HFF-Myc (cell line): ENCODE data around the gene PAK4.
"Not testable (repeated sequence)": the region's sequence is repeated elsewhere in the genome, so short reads cannot be mapped to it uniquely, and the experiment has no call there.

ENCODE experiments used
- DNase-seq: peaks from one replicate; pipeline ENCODE4 v3.0.0-alpha.2; 2011; ENCODE audit warnings: low read depth; ENCODE audit errors: extremely low read depth
- H3K4me3 ChIP-seq: replicated peaks from 2 replicates; pipeline ENCODE4 v1.5.1; 2011; ENCODE audit warnings: low read depth, mild to moderate bottlenecking, control low read depth, low read length
- CTCF ChIP-seq: IDR thresholded peaks from 2 replicates; pipeline ENCODE4 v1.5.1; 2012; ENCODE audit warnings: mild to moderate bottlenecking, low read depth, low read length, control low read depth; ENCODE audit errors: missing control alignments

The PAK4 gene

GRCh38 chr19:39206122-39206521 is 80.5 kb downstream of the PAK4 start:
- DNase-seq: no peak
- TF ChIP-seq CTCF: no peak

GRCh38 chr19:39207293-39207836 is 81.8 kb downstream of the PAK4 start:
- no peak for DNase-seq
- TF ChIP-seq CTCF: no peak
- H3K4me3 ChIP-seq: no peak overlapping the region

More at GRCh38 chr19:39206122-39206521, 80.5 kb downstream of the PAK4 start:
- H3K4me3 ChIP-seq: no peak overlapping the region

DNA sequence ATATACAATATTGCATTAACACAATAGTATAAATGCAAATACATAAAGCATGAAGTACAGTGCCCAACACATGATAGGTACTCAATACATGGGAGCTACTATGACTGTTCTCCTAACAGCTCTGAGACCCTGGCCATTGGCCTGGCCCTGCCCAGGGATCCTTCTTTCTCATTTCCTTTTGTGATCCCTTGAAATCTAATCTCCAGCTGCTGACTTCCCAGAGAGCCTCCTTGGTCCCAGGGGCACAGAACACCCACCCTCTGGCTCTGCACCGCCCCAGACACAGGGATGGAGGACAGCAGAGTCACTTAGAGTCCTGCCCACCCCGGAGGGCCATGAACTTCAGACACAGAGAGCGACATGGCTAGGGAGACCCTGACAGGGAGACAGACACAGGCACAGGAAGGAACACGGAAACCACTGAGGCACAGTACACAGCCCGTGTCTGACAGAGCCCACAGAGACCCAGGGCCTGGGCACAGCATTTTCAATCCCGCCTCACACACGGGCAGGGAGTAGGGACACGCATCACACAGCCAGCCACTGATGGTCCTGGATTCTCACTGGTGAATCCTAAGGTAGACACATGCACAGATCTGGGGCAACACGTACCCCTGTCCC is 82.7 kb downstream of the PAK4 start:
- no peak for TF ChIP-seq CTCF
- no peak overlapping the region for H3K4me3 ChIP-seq
- no peak for DNase-seq

DNA sequence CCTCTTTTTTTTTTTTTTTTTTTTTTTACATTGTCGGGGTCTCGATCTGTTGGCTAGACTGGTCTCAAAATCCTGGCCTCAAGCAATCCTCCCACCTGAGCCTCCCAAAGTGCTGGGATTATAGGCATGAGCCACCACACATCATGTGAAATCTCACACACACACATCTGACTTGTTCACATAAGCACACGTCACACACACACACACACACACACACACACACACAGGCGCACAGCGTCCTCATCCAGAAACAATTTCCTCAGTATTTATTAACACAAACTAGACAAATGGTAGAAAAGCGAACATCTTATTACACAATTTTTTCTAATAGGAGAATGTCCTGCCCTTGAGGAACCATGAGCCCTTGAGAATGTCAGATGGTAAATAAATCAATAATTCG is 83.6 kb downstream of the PAK4 start:
- DNase-seq: no peak
- TF ChIP-seq CTCF: no peak
- no peak overlapping the region for H3K4me3 ChIP-seq

DNA sequence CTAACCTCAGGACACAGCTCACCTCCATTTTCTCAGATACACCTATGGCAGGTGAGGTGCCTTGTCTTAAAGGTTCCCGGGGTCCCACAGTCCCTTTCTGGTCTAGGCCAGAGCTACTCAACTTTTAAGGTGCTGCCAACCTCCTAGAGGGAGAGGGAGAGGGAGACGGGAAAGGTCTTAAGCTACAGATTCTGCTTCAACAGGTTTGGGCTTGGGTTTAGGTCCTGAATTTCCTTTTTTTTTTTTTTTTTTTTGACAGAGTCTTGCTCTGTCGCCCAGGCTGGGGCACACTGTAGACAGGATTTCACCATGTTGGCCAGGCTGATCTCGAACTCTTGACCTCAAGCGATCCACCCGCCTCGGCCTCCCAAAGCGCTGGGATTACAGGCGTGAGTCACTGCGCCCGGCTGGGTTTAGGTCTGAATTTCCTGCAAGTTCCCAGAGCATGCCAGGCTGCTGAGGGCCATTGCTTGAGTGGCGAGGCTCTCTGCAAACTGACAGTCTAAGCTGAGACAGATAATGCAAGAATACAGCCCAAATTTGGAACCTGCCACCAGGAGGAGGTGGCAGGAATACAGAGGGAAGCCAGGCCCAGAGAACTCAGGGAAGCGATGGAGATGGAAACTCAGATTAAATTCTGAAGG is 86.3 kb downstream of the PAK4 start:
- no peak overlapping the region for H3K4me3 ChIP-seq
- TF ChIP-seq CTCF: no peak
- no peak for DNase-seq

DNA sequence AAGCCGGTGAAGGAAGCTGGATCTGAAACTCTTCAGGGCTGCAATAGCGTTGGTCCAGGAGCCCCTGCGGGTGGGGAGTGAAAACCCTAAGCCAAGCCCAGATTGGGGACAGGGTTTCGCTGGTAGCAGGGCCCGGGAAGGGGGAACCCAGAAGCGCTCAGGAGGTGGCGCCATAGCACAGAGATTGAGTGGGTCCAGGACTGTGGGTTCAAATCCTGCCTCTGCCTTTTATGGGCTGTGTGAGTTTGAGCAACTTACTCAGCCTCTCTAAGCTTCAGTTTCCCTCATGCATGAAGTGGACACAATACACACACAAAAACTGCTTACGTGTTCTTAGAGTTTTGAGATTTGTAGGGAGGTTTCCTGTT is 86.8 kb downstream of the PAK4 start:
- no peak for DNase-seq
- no peak overlapping the region for H3K4me3 ChIP-seq
- TF ChIP-seq CTCF: peak; percentile 53

- H3K4me3 ChIP-seq, DNase-seq: not testable (repeated sequence)
These were observed 89.7 kb downstream of the PAK4 start for GRCh38 chr19:39215323-39215722.
